Keratinocyte (primary cell): ENCODE results near the gene LAMA2. TPM values are rescaled to one million over a fixed set of nuclear protein-coding genes. Genes with fewer than 3 reads are reported as not detected.

Source experiments
- DNase-seq: peaks from one replicate; pipeline ENCODE4 v3.0.0-alpha.2; 2011; ENCODE audit warnings: low read depth, missing footprints, low spot score
- FAIRE-seq: peaks from 2 replicates; lab custom pipeline; 2011; peaks lifted over from hg19 to GRCh38; lab: Jason Lieb, UNC
- H2AFZ ChIP-seq: 2 replicates; pipeline ENCODE4 v1.6.0; 2012; ENCODE audit warnings: low read length, control low read depth, inconsistent platforms; ENCODE audit not compliant: control insufficient read depth
- H3K27ac ChIP-seq: 2 replicates; pipeline ENCODE4 v1.5.1; 2011; ENCODE audit warnings: low read length; ENCODE audit not compliant: control insufficient read depth, insufficient read depth
- H3K27me3 ChIP-seq: 3 replicates; pipeline ENCODE4 v1.6.0; 2011; ENCODE audit warnings: low read length; ENCODE audit not compliant: control insufficient read depth, insufficient read depth; ENCODE audit errors: extremely low read depth
- H3K36me3 ChIP-seq, 2 experiments: 2 replicates in 1 of 2; 3 replicates in 1 of 2; pipeline ENCODE4 v1.5.1; 2011; ENCODE audit warnings: low read length in 2 of 2, mild to moderate bottlenecking in 1 of 2; ENCODE audit not compliant: control insufficient read depth in 2 of 2, insufficient read depth in 2 of 2; ENCODE audit errors: extremely low read depth in 1 of 2
- H3K4me1 ChIP-seq: 3 replicates; pipeline ENCODE4 v1.5.1; 2011; ENCODE audit warnings: low read length; ENCODE audit not compliant: control insufficient read depth, insufficient read depth; ENCODE audit errors: extremely low read depth
- H3K4me2 ChIP-seq: 3 replicates; pipeline ENCODE4 v1.6.0; 2011; ENCODE audit warnings: low read depth, low read length; ENCODE audit not compliant: control insufficient read depth, insufficient read depth; ENCODE audit errors: extremely low read depth
- H3K4me3 ChIP-seq, 3 experiments: fragments of 200-600 bp in 1 of 3; sonication (generic) in 1 of 3; 2 replicates in 2 of 3; 3 replicates in 1 of 3; pipeline ENCODE4 v1.5.1; 2011 to 2016; ENCODE audit warnings: low read length in 3 of 3, mild to moderate bottlenecking in 3 of 3, control low read depth in 2 of 3, inconsistent platforms in 1 of 3, low read depth in 1 of 3, mixed read lengths in 1 of 3, mixed run types in 1 of 3, moderate library complexity in 1 of 3; ENCODE audit not compliant: control insufficient read depth in 2 of 3, insufficient read depth in 2 of 3; ENCODE audit errors: extremely low read depth in 1 of 3
- H3K79me2 ChIP-seq: 2 replicates; pipeline ENCODE4 v1.6.0; 2012; ENCODE audit warnings: low read length; ENCODE audit not compliant: control insufficient read depth, insufficient read depth
- H3K9ac ChIP-seq: 3 replicates; pipeline ENCODE4 v1.6.0; 2011; ENCODE audit warnings: low read length; ENCODE audit not compliant: control insufficient read depth, insufficient read depth; ENCODE audit errors: extremely low read depth
- H3K9me1 ChIP-seq: 3 replicates; pipeline ENCODE4 v1.6.0; 2011; ENCODE audit warnings: low read length; ENCODE audit not compliant: control insufficient read depth, insufficient read depth; ENCODE audit errors: extremely low read depth
- H3K9me3 ChIP-seq: 2 replicates; pipeline ENCODE4 v1.5.1; 2012; ENCODE audit warnings: low read depth, low read length; ENCODE audit not compliant: control insufficient read depth
- H4K20me1 ChIP-seq: 3 replicates; pipeline ENCODE4 v1.6.0; 2011; ENCODE audit warnings: low read length; ENCODE audit not compliant: control insufficient read depth, insufficient read depth; ENCODE audit errors: extremely low read depth
- EZH2 ChIP-seq: IDR thresholded peaks from one replicate; pipeline ENCODE4 v1.6.1; 2012; ENCODE audit warnings: inconsistent platforms, mild to moderate bottlenecking, low read length, moderate library complexity
- dilution Hi-C: fragments of 300-500 bp; cut with MboI; formaldehyde crosslinking; loops from one replicate; pipeline ENCODE4 v1.7.0; 2020; ENCODE audit warnings: low sequenced_read_pairs; ENCODE audit not compliant: extremely low pct_ligation_motif_present
- polyA plus RNA-seq, 5 experiments: library from polyadenylated mRNA; depleted of rRNA in 3 of 5; stranded (reverse) in 3 of 5; stranded (forward) in 1 of 5; unstranded in 1 of 5; fragments of >200 nt; gene quantifications; 1 replicate in 1 of 5; 2 replicates in 3 of 5; 3 replicates in 1 of 5; pipeline versions ENCODE4 v1.2.1 to v1.2.3, GENCODE V29; 2011 to 2012; ENCODE audit warnings: missing spikeins in 2 of 5, low read depth in 1 of 5, low replicate concordance in 1 of 5
- TF ChIP-seq, protein P1 (sequence below), 3 experiments: IDR thresholded peaks in 1 of 3; conservative IDR thresholded peaks in 1 of 3; optimal IDR thresholded peaks in 1 of 3; 2 replicates in 2 of 3; 3 replicates in 1 of 3; pipeline versions ENCODE3 to v1.5.1; 2011; ENCODE audit warnings: low read length in 3 of 3, mild to moderate bottlenecking in 3 of 3, moderate library complexity in 2 of 3, control low read depth in 1 of 3, inconsistent platforms in 1 of 3; ENCODE audit not compliant: insufficient read depth in 2 of 3; ENCODE audit errors: extremely low read depth in 1 of 3

The LAMA2 gene
- polyA plus RNA-seq, 1 donor (not counting 4 experiments of a cell fraction or from before 2014, with no cell fraction given) = 1.4 TPM

DNA sequence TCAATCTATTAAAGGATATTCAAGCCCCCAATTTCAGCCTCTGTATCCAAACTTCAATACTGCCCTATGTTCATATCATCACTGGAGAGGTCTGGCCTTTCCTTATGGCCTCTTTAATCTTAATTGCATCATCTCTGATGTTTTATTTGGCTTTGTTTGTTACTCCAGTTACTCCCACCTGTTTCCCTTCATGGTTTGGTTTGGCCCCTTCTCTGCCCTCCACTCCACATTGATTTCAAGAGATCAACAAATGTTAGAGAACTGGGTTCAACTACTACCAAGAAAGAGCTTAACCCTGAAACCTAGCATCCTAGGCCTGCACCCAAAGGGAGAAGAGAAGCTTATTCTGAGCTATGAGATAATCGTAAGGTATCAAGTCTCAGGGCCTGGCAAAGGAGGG is 221.6 kb downstream of the LAMA2 start:
- Histone ChIP-seq H3K4me3 (no peak overlapping the region), H3K79me2 (no peaks in the 10 kb centered on the region), H3K4me2 (no peak overlapping the region), H2AFZ (no peak overlapping the region), H3K4me1 (no peaks in the 10 kb centered on the region), H4K20me1 (no peaks in the 10 kb centered on the region), H3K27me3 (no peaks in the 10 kb centered on the region), H3K9me3 (no peaks in the 10 kb centered on the region), H3K9me1 (no peaks in the 10 kb centered on the region), H3K36me3 (no peaks in the 10 kb centered on the region), H3K9ac (no peak overlapping the region), H3K27ac (no peak overlapping the region)
- FAIRE-seq = no peak
- TF ChIP-seq, protein P1, sequence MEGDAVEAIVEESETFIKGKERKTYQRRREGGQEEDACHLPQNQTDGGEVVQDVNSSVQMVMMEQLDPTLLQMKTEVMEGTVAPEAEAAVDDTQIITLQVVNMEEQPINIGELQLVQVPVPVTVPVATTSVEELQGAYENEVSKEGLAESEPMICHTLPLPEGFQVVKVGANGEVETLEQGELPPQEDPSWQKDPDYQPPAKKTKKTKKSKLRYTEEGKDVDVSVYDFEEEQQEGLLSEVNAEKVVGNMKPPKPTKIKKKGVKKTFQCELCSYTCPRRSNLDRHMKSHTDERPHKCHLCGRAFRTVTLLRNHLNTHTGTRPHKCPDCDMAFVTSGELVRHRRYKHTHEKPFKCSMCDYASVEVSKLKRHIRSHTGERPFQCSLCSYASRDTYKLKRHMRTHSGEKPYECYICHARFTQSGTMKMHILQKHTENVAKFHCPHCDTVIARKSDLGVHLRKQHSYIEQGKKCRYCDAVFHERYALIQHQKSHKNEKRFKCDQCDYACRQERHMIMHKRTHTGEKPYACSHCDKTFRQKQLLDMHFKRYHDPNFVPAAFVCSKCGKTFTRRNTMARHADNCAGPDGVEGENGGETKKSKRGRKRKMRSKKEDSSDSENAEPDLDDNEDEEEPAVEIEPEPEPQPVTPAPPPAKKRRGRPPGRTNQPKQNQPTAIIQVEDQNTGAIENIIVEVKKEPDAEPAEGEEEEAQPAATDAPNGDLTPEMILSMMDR (optimal IDR thresholded peaks at IDR 0.05 in 1 of 3, IDR thresholded peaks at IDR 0.05 in 1 of 3, conservative IDR thresholded peaks at IDR 0.05 in 1 of 3; ENCODE audit: extremely low read depth in 1 of 3, insufficient read depth in 2 of 3, low read length in 3 of 3) = no peak
- TF ChIP-seq EZH2 = no peak
- dilution Hi-C loops = no loop called here
- no peak for DNase-seq

DNA sequence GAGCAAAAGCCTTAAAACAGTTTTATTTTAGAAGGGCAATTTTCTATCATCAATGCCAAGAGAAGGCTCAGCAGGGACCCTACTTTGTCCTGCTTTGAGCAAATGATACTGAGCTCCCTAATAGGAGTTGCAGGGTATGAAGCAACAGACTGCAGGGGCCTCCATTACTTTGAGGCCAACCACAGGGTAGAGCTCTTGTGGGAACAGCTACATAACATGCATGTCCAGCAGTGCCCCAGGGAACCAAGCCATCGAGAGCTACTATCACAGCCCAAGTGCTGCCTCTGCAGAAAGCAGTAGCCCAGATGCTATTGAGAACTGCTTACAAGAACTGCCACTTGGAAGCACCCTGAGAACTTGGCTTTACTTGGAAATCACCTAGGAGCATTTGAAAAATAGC is 222.1 kb downstream of the LAMA2 start:
- no peak overlapping the region for H3K27ac ChIP-seq
- FAIRE-seq (no peak), DNase-seq (no peak)
- H2AFZ ChIP-seq = no peak overlapping the region
- no peak overlapping the region for H3K4me2 ChIP-seq
- dilution Hi-C loops = no loop called here
- H3K36me3 ChIP-seq = no peaks in the 10 kb centered on the region
- H4K20me1 ChIP-seq = no peaks in the 10 kb centered on the region
- no peak overlapping the region for H3K9ac ChIP-seq
- H3K4me3 ChIP-seq = no peak overlapping the region
- no peaks in the 10 kb centered on the region for H3K79me2 ChIP-seq
- H3K9me3 ChIP-seq = no peaks in the 10 kb centered on the region
- no peaks in the 10 kb centered on the region for H3K9me1 ChIP-seq
- H3K27me3 ChIP-seq = no peaks in the 10 kb centered on the region
- TF ChIP-seq, protein P1 (optimal IDR thresholded peaks at IDR 0.05 in 1 of 3, IDR thresholded peaks at IDR 0.05 in 1 of 3, conservative IDR thresholded peaks at IDR 0.05 in 1 of 3; ENCODE audit: extremely low read depth in 1 of 3, insufficient read depth in 2 of 3, low read length in 3 of 3) = no peak
- TF ChIP-seq EZH2 = no peak
- no peaks in the 10 kb centered on the region for H3K4me1 ChIP-seq
